H1 (cell line): ENCODE results near the gene FASLG.

Experiments used
- BRCA1 ChIP-seq: IDR thresholded peaks from 2 replicates; pipeline ENCODE4 v1.6.1; 2012; ENCODE audit warnings: low read depth, low read length, improper control_type of control experiment
- EZH2 ChIP-seq: fragments of 200-600 bp; sonication (generic); IDR thresholded peaks from 2 replicates; pipeline ENCODE4 v1.7.1; 2012; ENCODE audit warnings: low read depth, mild to moderate bottlenecking, moderate library complexity, low read length, inconsistent platforms; ENCODE audit not compliant: severe bottlenecking
- FOSL1 ChIP-seq: IDR thresholded peaks from 2 replicates; pipeline ENCODE4 v1.6.1; 2011; ENCODE audit warnings: mild to moderate bottlenecking, low read depth, low read length, moderate library complexity; ENCODE audit not compliant: insufficient read depth
- POLR2AphosphoS5 ChIP-seq: IDR thresholded peaks from 2 replicates; pipeline ENCODE4 v1.6.1; 2011; ENCODE audit warnings: low read depth, low read length
- TAF1 ChIP-seq: IDR thresholded peaks from 2 replicates; pipeline ENCODE4 v1.6.1; 2011; ENCODE audit warnings: mild to moderate bottlenecking, low read depth, low read length
- TF ChIP-seq, protein P1 (sequence below), 3 experiments: IDR thresholded peaks; 1 replicate in 2 of 3; 2 replicates in 1 of 3; pipeline versions ENCODE4 v1.5.1 to v1.6.1; 2011; ENCODE audit warnings: low read length in 3 of 3, mild to moderate bottlenecking in 3 of 3, inconsistent platforms in 2 of 3, low read depth in 1 of 3, moderate library complexity in 1 of 3; ENCODE audit not compliant: insufficient read depth in 1 of 3; ENCODE audit errors: control extremely low read depth in 1 of 3
- TF ChIP-seq, protein P2 (sequence below): IDR thresholded peaks from 2 replicates; pipeline ENCODE4 v1.6.1; 2011; ENCODE audit warnings: low read length, improper control_type of control experiment

DNA sequence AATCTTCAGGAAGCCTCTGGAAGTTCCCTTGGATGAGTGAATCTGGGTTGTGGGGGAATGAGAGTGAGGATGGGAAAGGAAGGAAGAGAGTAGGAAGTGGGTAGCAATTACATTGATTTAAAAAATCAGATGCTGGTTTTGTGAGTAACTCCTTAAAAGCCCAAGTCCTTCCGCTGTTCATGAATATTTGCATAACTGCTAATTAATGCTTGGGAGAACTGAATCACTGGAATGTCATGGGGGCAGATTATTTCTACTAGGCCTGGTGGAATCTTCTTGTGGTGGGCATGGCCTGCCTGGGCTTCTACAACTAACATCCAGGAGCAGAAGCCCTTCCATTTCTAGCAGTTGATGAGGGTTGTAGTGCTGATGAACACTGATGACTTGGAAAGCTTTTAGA, 52.7 kb downstream of the FASLG start:
- no peak for TF ChIP-seq POLR2AphosphoS5
- TF ChIP-seq, protein P1, sequence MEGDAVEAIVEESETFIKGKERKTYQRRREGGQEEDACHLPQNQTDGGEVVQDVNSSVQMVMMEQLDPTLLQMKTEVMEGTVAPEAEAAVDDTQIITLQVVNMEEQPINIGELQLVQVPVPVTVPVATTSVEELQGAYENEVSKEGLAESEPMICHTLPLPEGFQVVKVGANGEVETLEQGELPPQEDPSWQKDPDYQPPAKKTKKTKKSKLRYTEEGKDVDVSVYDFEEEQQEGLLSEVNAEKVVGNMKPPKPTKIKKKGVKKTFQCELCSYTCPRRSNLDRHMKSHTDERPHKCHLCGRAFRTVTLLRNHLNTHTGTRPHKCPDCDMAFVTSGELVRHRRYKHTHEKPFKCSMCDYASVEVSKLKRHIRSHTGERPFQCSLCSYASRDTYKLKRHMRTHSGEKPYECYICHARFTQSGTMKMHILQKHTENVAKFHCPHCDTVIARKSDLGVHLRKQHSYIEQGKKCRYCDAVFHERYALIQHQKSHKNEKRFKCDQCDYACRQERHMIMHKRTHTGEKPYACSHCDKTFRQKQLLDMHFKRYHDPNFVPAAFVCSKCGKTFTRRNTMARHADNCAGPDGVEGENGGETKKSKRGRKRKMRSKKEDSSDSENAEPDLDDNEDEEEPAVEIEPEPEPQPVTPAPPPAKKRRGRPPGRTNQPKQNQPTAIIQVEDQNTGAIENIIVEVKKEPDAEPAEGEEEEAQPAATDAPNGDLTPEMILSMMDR (IDR thresholded peaks at IDR 0.05; ENCODE audit: control extremely low read depth in 1 of 3, insufficient read depth in 1 of 3, low read depth in 1 of 3, low read length in 3 of 3), result no peak
- TF ChIP-seq TAF1, result no peak
- TF ChIP-seq, protein P2, sequence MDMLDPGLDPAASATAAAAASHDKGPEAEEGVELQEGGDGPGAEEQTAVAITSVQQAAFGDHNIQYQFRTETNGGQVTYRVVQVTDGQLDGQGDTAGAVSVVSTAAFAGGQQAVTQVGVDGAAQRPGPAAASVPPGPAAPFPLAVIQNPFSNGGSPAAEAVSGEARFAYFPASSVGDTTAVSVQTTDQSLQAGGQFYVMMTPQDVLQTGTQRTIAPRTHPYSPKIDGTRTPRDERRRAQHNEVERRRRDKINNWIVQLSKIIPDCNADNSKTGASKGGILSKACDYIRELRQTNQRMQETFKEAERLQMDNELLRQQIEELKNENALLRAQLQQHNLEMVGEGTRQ, result no peak
- no peak for TF ChIP-seq BRCA1
- TF ChIP-seq EZH2, result no peak
- no peak for TF ChIP-seq FOSL1
